ENCODE measurements around the gene BIRC3.

DNA sequence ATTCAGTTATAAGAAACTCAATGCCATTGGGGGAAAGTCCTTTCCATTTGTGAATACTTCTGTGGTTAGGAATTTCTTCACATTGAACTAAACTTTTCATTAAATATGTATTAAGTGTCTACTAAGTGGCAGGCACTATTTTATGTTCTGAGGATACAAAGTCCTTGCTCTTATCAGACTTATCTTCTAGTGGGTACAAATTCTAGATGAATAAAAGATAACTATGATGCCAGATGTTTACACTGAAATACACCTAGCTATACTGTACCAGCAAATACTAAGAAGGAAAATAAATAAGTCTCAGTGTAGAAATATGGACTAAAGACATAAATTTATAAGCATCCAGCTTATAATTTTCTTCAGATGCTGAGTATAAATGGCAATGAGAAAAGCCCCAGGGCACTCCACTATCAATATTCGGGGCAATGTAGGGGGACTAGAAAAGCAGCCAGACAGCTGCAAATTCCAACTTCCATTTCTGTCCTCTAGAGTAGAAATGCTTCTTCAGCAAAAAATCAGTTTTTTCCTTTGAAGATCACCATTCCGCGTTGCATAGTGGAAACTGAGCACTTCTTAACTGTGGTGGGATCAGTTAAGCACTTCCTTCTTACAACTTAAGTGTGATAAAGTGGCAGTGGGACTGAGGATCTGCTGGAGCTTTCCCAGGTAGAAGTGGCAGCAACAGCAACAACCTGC is 11.8 kb upstream of the BIRC3 start:
- TF ChIP-seq, protein P1, sequence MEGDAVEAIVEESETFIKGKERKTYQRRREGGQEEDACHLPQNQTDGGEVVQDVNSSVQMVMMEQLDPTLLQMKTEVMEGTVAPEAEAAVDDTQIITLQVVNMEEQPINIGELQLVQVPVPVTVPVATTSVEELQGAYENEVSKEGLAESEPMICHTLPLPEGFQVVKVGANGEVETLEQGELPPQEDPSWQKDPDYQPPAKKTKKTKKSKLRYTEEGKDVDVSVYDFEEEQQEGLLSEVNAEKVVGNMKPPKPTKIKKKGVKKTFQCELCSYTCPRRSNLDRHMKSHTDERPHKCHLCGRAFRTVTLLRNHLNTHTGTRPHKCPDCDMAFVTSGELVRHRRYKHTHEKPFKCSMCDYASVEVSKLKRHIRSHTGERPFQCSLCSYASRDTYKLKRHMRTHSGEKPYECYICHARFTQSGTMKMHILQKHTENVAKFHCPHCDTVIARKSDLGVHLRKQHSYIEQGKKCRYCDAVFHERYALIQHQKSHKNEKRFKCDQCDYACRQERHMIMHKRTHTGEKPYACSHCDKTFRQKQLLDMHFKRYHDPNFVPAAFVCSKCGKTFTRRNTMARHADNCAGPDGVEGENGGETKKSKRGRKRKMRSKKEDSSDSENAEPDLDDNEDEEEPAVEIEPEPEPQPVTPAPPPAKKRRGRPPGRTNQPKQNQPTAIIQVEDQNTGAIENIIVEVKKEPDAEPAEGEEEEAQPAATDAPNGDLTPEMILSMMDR (conservative IDR thresholded peaks at IDR 0.05; ENCODE audit: low read length), result no peak
- no peak for TF ChIP-seq EZH2phosphoT487 (IDR thresholded peaks at IDR 0.05; ENCODE audit: borderline replicate concordance, low read depth, low read length)
